LNCaP clone FGC (cell line): ENCODE measurements around the gene OOSP3.

ENCODE experiments used
- DNase-seq: peaks from one replicate; pipeline ENCODE4 v3.0.0-alpha.2; 2011; ENCODE audit warnings: low read depth
- H3K4me3 ChIP-seq: 2 replicates; pipeline ENCODE4 v1.5.1; 2011; ENCODE audit warnings: mild to moderate bottlenecking, low read depth, low read length, control low read depth
- CTCF ChIP-seq: IDR thresholded peaks from 2 replicates; pipeline ENCODE4 v1.5.1; 2012; ENCODE audit warnings: mild to moderate bottlenecking; ENCODE audit not compliant: control insufficient read depth, insufficient read depth; ENCODE audit errors: extremely low read depth

Gene OOSP3, protein sequence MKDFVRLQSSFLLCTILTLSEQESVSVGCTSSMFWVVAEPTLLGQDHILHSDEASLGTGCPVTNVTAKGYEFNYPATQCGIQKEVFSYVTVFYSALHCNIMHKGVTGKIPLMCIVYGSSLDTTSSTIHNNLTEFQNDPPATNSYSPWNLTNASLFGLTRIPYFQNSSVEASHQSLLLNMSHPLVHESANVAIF

GRCh38 chr11:59878575-59878974 is at the start of gene OOSP3:
Gene OOSP3, plus strand, starts transcription at chr11:59878782. Its CDS starts 27 bp downstream, at chr11:59878809.
- H3K4me3 ChIP-seq, result no peak within 1 kb of the TSS
- no peak for TF ChIP-seq CTCF
- no peak for DNase-seq

DNA sequence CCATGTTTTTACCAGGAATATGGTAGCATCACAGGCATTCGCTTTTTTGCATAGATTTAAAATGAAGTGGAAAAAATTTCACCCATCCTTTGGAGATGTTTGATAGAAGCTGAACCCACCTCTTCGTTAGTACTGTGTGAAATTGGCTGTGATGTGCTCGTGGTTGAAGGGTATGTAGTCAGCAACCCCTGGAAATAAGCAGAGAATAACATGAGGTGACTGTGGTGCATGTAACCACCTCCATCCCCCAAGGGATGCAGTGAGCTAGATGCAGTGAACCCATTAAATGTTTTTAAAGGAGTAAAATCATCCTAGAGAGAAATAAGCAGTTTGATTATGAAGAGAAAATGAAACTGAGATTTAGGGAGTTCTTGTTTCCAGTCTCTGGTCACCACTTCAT is 49.2 kb upstream of the OOSP3 start:
- TF ChIP-seq CTCF, result no peak
- DNase-seq, result no peak
- no peak overlapping the region for H3K4me3 ChIP-seq

DNA sequence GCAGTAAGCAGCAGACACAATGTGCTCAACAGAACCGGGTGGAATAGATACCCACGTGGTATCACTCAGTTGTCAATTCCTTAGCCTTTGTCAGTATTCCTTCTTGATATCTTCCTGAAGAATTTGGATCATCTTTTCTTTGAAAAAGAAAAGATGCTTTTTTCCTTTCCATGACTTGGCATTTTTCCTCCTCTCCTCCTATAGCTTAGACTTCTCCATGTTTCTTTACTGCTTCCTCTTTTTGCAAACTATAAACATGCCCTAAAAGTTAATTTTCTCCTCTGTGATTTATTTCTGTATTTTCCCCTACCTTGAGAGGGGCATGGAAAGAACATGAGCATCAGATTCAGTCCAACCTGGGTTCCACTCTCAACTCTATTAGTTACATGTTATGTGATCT is 45.0 kb upstream of the OOSP3 start:
- DNase-seq, result no peak
- TF ChIP-seq CTCF, result no peak
- no peak overlapping the region for H3K4me3 ChIP-seq

GRCh38 chr11:59839615-59840014 is 39.0 kb upstream of the OOSP3 start:
- no peak overlapping the region for H3K4me3 ChIP-seq
- no peak for DNase-seq

DNA sequence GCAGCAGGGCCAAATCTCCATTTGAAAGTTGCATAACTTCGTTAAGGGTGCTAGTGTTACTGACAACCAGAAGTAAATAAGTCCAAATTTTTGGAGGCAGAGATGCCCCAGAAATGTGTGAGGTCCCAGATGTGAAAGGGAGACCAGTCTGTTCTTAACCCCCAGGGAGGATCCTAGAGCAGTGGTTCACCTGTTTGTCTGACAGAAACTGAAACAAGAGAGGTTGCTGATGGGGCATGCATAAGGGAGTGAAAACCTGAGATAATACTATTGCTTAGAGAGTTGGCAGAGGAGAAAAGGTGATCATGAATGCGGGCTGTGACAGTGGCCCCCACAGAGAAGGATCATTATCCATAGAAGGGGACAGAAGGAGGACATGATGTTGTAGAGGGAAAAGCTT is 37.1 kb upstream of the OOSP3 start:
- TF ChIP-seq CTCF, result no peak
- no peak for DNase-seq
- H3K4me3 ChIP-seq, result no peak overlapping the region

More at GRCh38 chr11:59839615-59840014, 39.0 kb upstream of the OOSP3 start:
- TF ChIP-seq CTCF, result no peak

DNA sequence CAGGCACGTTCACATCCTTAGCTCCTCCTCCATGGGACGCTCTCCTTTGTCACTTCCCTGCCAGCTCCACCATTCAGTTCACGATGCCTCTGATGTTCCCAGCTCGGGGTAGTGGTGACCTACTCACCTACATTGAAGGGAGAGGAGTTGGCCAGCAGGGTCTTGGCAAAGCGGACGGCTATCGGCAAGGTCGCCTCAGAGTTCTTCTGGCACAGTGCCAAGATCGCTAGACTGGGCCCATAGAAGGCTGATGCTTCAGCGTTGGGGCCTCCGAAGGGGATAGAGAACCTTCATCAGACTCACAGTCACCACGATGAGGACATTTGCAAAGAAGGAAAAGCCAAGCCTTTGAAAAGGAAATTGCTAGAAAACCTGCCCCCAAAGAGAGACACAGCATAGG is 36.3 kb upstream of the OOSP3 start:
- no peak for TF ChIP-seq CTCF
- no peak for DNase-seq

DNA sequence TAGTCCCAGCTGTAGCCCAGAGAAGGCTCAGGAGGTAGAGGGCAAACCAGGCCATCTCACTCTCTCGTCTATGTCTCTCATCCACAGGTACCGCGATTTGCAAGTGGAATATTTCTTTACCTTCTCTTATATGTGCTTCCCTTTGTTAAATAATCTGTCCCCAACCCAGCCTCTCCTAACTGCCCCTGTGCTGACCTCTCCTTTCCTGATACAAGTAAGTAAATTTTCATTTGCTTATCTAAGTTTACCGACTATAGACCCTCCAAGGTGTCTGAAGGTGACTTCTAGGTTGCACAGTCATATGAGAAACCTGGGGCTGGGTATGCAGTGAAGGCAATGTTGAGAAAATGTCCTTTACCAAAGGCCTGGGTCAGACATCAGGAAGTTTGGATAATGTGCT is 33.2 kb upstream of the OOSP3 start, which contains the start of gene CBLIF:
Gene CBLIF (minus strand): TSS at position 101 of the 400 bp plus-strand sequence. CDS start 46 bp downstream, at position 55.
- H3K4me3 ChIP-seq, result no peak within 1 kb of the TSS
- DNase-seq, result no peak
- no peak for TF ChIP-seq CTCF

More for the DNA sequence above, 36.3 kb upstream of the OOSP3 start:
- H3K4me3 ChIP-seq, result no peak overlapping the region
